NB4 (cell line): ENCODE results near the gene RBM4B.

Source experiments
- DNase-seq: peaks from one replicate; pipeline ENCODE4 v3.0.0; 2010; ENCODE audit warnings: low read depth
- H3K4me3 ChIP-seq: one replicate; pipeline ENCODE4 v1.5.1; 2011; ENCODE audit warnings: mild to moderate bottlenecking, low read depth, low read length, moderate library complexity
- MAX ChIP-seq: IDR thresholded peaks from 2 replicates; pipeline ENCODE4 v1.6.1; 2011; ENCODE audit warnings: low read depth, low read length
- MYC ChIP-seq: IDR thresholded peaks from 2 replicates; pipeline ENCODE4 v1.6.1; 2011; ENCODE audit warnings: low read depth, low read length
- POLR2A ChIP-seq: IDR thresholded peaks from 2 replicates; pipeline ENCODE4 v1.6.1; 2011; ENCODE audit warnings: mild to moderate bottlenecking; ENCODE audit not compliant: insufficient read length; ENCODE audit errors: extremely low read depth
- TF ChIP-seq, protein P1 (sequence below): IDR thresholded peaks from one replicate; pipeline ENCODE4 v1.5.1; 2012; ENCODE audit warnings: low read depth, low read length

RBM4B gene

DNA sequence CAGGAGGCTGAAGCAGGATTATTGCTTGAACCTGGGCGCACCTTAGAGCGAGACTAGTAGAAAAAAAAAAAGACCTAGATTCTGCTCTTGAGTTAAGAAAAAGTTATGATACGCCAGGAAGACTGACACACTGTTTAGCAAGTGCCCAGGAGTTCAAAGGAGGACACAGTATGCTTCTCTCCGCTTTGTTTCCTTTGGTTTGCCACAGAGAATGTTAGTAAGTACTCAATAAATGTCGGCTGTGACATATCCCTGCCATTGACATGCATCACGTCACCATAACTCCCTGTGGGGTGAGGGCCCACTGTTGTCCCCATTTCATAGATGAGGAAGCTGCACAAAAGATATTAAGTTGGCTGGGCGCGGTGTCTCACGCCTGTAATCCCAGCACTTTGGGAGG, 44.3 kb upstream of the RBM4B start:
- H3K4me3 ChIP-seq, result no peak overlapping the region
- no peak for DNase-seq
- no peak for TF ChIP-seq MAX
- TF ChIP-seq MYC, result no peak
- TF ChIP-seq POLR2A, result no peak

GRCh38 chr11:66720899-66721470, 43.3 kb upstream of the RBM4B start:
- no peak overlapping the region for H3K4me3 ChIP-seq
- no peak for DNase-seq
- TF ChIP-seq POLR2A (no peak), MAX (no peak), MYC (no peak)
- TF ChIP-seq, protein P1, sequence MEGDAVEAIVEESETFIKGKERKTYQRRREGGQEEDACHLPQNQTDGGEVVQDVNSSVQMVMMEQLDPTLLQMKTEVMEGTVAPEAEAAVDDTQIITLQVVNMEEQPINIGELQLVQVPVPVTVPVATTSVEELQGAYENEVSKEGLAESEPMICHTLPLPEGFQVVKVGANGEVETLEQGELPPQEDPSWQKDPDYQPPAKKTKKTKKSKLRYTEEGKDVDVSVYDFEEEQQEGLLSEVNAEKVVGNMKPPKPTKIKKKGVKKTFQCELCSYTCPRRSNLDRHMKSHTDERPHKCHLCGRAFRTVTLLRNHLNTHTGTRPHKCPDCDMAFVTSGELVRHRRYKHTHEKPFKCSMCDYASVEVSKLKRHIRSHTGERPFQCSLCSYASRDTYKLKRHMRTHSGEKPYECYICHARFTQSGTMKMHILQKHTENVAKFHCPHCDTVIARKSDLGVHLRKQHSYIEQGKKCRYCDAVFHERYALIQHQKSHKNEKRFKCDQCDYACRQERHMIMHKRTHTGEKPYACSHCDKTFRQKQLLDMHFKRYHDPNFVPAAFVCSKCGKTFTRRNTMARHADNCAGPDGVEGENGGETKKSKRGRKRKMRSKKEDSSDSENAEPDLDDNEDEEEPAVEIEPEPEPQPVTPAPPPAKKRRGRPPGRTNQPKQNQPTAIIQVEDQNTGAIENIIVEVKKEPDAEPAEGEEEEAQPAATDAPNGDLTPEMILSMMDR, result no peak

GRCh38 chr11:66720223-66720898, 42.7 kb upstream of the RBM4B start:
- H3K4me3 ChIP-seq, result peak overlapping the region; percentile 27
- peak; percentile 82 for TF ChIP-seq MAX
- peak; percentile 87 for TF ChIP-seq POLR2A
- TF ChIP-seq, protein P1, result no peak
- TF ChIP-seq MYC, result peak; percentile 57; the same call in 1 of the 2 replicates
- DNase-seq, result peak; percentile 89

GRCh38 chr11:66719111-66719872, 41.6 kb upstream of the RBM4B start:
- no peak for DNase-seq
- TF ChIP-seq MYC, result no peak
- TF ChIP-seq, protein P1, result no peak
- TF ChIP-seq POLR2A, result no peak
- no peak for TF ChIP-seq MAX
- no peak overlapping the region for H3K4me3 ChIP-seq

DNA sequence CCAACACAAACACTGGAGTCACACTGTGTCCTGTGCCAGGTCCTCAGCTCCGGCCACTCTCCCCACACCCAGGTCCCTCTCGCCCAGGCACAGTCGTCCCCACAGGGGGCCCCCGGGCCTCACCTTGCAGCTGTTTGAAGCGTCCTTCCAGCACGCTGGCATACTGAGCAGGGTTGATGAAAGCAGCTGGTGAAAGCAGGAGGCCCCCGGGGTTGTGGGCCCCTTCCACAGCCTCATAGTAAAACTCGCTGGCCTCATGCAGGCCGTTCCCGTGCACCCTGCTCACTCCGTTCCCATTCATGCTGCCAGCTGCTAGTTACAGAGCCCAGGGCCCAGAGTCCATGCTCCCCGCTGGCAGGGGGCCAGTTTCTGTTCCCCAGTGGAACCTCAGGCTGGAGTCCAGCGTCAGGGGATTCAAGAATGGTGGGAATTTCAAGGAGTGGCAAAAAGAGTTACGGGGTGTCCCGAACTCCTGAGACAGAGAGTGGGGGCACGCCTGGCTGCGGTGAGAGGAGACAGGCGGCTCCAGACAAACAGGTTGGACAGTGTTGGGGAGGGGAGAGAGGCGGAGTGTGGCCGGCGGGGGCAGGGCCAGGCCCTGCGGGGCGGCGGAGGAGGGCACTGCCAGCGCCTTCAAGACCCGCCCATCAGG, 40.8 kb upstream of the RBM4B start:
- DNase-seq, result no peak
- no peak overlapping the region for H3K4me3 ChIP-seq
- TF ChIP-seq, protein P1, result no peak
- no peak for TF ChIP-seq POLR2A
- TF ChIP-seq MAX, result no peak
- TF ChIP-seq MYC, result no peak

GRCh38 chr11:66717925-66718319, 40.2 kb upstream of the RBM4B start:
- no peak for DNase-seq
- no peak overlapping the region for H3K4me3 ChIP-seq
- no peak for TF ChIP-seq MYC
- TF ChIP-seq MAX, result no peak
- TF ChIP-seq POLR2A, result no peak
- TF ChIP-seq, protein P1, result no peak
